ENCODE measurements around the gene CKM.

GRCh38 chr19:45357445-45357783 is 34.7 kb upstream of the CKM start:
- TF ChIP-seq RFX5 (IDR thresholded peaks at IDR 0.05; ENCODE audit: low read depth, low read length) = no peak
- TF ChIP-seq CREM (IDR thresholded peaks at IDR 0.05; ENCODE audit: low read depth) = no peak
- no peak for TF ChIP-seq CHD4 (IDR thresholded peaks at IDR 0.05)
- no peak for TF ChIP-seq RAD21 (IDR thresholded peaks at IDR 0.05; ENCODE audit: insufficient read depth, low read depth, low read length)
- no peak for TF ChIP-seq SMC3 (IDR thresholded peaks at IDR 0.05; ENCODE audit: borderline replicate concordance, low read length)
- no peak for TF ChIP-seq EP300 (IDR thresholded peaks at IDR 0.05; ENCODE audit: borderline replicate concordance in 1 of 2, control insufficient read depth in 1 of 2, low read depth in 2 of 2, low read length in 2 of 2)
- TF ChIP-seq CTCF (IDR thresholded peaks at IDR 0.05 in 2 of 3, conservative IDR thresholded peaks at IDR 0.05 in 1 of 3; ENCODE audit: control insufficient read depth in 2 of 3, extremely low read depth in 1 of 3, insufficient read depth in 1 of 3, low read depth in 3 of 3, low read length in 3 of 3) = no peak
- TF ChIP-seq MYC (IDR thresholded peaks at IDR 0.05; ENCODE audit: insufficient read depth, insufficient read length, insufficient replicate concordance, low read length, severe bottlenecking) = no peak
- no peak for TF ChIP-seq POLR2A (IDR thresholded peaks at IDR 0.05; ENCODE audit: low read depth, low read length)
- no peak for TF ChIP-seq IKZF1 (conservative IDR thresholded peaks at IDR 0.05)
- TF ChIP-seq ZBTB33 (IDR thresholded peaks at IDR 0.05) = no peak
